ENCODE results near the gene KPTN. TPM values are rescaled to one million over a fixed set of nuclear protein-coding genes. Genes with fewer than 3 reads are reported as not detected.

KPTN gene
- total and polyA plus RNA-seq, 2 donors (not counting 1 experiment from before 2014, with no cell fraction given) = 8.1 to 11.4 TPM

DNA sequence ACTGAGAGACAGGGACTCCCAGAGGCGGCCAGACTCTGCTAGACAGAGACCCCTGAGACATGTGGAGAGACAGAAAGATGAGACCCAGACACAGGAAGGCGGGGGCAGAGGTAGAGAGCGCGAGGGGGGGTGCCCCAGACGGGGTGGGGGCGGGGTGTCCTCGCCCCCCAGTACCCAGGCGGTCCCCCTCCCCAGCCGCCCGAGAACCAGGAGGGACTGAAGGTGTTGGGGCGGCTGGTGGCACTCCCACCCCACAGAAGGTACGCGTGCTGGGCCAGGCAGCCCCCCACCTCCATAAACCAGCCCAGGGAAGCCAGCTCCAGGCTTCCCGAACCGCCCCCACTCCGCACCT, 12.7 kb downstream of the KPTN start:
- WGBS (ENCODE audit: insufficient coverage) = 7% methylated on average over 15 of the region's 16 CpGs
- Histone ChIP-seq H3K9me3 (ENCODE audit: control extremely low read depth in 1 of 3, control insufficient read depth in 2 of 3, insufficient read depth in 1 of 3, low read length in 2 of 3) (peaks cover 0 to 9% (median 0%) of the 10 kb centered on the region in 3 donors), H3K27ac (ENCODE audit: low read length in 2 of 2) (no peak overlapping the region), H3K4me3 (ENCODE audit: control extremely low read depth in 1 of 5, extremely low read depth in 1 of 5, insufficient read depth in 1 of 5, low read depth in 2 of 5, low read length in 4 of 5) (no peak overlapping the region), H3K4me2 (replicated peaks; ENCODE audit: low read depth, low read length, poor library complexity, severe bottlenecking) (peak overlapping the region; percentile 65), H4K20me1 (ENCODE audit: control insufficient read depth, insufficient read depth, low read length, poor library complexity, severe bottlenecking) (no peaks in the 10 kb centered on the region), H3K9ac (ENCODE audit: low read length) (no peak overlapping the region), H3K4me1 (ENCODE audit: control insufficient read depth in 2 of 2, insufficient read depth in 2 of 2, low read length in 2 of 2) (peaks cover 12 to 19% of the 10 kb centered on the region in 2 donors), H3K36me3 (replicated peaks in 1 of 2; ENCODE audit: control extremely low read depth in 1 of 2, control insufficient read depth in 1 of 2, extremely low read depth in 1 of 2, insufficient read depth in 2 of 2, low read length in 1 of 2) (no peaks in the 10 kb centered on the region), H2AFZ (ENCODE audit: insufficient read depth, low read depth, low read length, poor library complexity, severe bottlenecking) (peak overlapping the region; percentile 16), H3K27me3 (replicated peaks in 1 of 4; ENCODE audit: control extremely low read depth in 1 of 4, control insufficient read depth in 3 of 4, insufficient read depth in 4 of 4, low read length in 3 of 4) (peaks cover 0 to 55% (median 24%) of the 10 kb centered on the region in 4 experiments), H3K79me2 (ENCODE audit: control insufficient read depth, insufficient read depth, low read length) (no peaks in the 10 kb centered on the region)
- CTCF ChIA-PET = interaction anchor here (0.6 to 1.6 kb wide), 2 partner anchors 11 to 13 kb away, joined by 4 to 6 read pairs; partner anchors contain the start of gene KPTN
- ATAC-seq (ENCODE audit: low read depth) (no peak), DNase-seq (no peak)
- Mint-ChIP-seq H3K4me1 (peaks cover 8% of the 10 kb centered on the region), H3K9me3 (ENCODE audit: insufficient read depth) (no peaks in the 10 kb centered on the region), H3K27ac (no peak overlapping the region), H3K27me3 (peaks cover 42% of the 10 kb centered on the region), H3K4me3 (no peak overlapping the region)
- TF ChIP-seq EZH2 (IDR thresholded peaks at IDR 0.05; ENCODE audit: borderline replicate concordance, insufficient read depth, low read depth, low read length, poor library complexity, severe bottlenecking) = no peak
- TF ChIP-seq, protein P1, sequence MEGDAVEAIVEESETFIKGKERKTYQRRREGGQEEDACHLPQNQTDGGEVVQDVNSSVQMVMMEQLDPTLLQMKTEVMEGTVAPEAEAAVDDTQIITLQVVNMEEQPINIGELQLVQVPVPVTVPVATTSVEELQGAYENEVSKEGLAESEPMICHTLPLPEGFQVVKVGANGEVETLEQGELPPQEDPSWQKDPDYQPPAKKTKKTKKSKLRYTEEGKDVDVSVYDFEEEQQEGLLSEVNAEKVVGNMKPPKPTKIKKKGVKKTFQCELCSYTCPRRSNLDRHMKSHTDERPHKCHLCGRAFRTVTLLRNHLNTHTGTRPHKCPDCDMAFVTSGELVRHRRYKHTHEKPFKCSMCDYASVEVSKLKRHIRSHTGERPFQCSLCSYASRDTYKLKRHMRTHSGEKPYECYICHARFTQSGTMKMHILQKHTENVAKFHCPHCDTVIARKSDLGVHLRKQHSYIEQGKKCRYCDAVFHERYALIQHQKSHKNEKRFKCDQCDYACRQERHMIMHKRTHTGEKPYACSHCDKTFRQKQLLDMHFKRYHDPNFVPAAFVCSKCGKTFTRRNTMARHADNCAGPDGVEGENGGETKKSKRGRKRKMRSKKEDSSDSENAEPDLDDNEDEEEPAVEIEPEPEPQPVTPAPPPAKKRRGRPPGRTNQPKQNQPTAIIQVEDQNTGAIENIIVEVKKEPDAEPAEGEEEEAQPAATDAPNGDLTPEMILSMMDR (IDR thresholded peaks at IDR 0.05) = no peak
- POLR2A ChIA-PET = no interaction called here
- intact Hi-C loops (cut with micrococcal nuclease) = no loop called here

DNA sequence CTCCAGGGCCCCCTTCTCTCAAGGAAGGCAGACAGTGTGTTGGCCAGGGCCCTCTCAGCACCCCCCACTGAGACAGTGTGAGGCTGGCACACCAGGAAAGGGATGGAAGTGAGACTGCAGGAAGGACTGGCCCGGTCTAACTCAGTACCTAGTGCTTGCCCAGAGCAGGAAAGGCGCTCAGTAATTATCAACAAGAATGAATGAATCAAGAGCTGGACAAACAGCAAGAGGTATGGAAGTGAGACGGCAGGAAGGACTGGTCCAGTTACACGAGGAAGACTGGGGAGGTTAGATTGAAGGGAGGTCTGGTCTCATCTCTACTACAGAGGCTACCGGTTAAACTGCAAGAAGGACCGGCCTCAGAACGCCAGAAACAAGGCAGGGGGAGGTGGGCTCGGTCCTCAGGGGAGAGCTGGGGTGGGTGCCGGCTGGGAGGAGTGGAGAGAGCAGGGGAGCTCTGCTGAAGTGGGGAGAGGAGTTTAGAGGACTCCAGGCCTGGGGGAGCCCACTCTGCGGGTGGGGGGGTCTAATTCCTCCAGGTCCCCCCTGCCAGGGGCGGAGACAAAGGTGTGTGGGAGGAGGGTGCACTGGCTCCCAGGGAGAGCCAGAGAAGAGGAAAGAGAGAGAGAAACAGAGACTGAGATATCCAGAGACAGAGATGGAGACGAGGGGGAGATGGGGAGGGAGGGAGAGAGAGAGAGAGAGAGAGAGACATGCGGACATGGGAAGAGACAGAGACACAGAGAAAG, 13.4 kb downstream of the KPTN start:
- Histone ChIP-seq H3K79me2 (ENCODE audit: control insufficient read depth, insufficient read depth, low read length) (no peaks in the 10 kb centered on the region), H3K27me3 (replicated peaks in 1 of 4; ENCODE audit: control extremely low read depth in 1 of 4, control insufficient read depth in 3 of 4, insufficient read depth in 4 of 4, low read length in 3 of 4) (peaks cover 0 to 58% (median 24%) of the 10 kb centered on the region in 4 experiments), H3K36me3 (replicated peaks in 1 of 2; ENCODE audit: control extremely low read depth in 1 of 2, control insufficient read depth in 1 of 2, extremely low read depth in 1 of 2, insufficient read depth in 2 of 2, low read length in 1 of 2) (no peaks in the 10 kb centered on the region), H3K9me3 (ENCODE audit: control extremely low read depth in 1 of 3, control insufficient read depth in 2 of 3, insufficient read depth in 1 of 3, low read length in 2 of 3) (peaks cover 0 to 9% (median 0%) of the 10 kb centered on the region in 3 donors), H3K9ac (ENCODE audit: low read length) (no peak overlapping the region), H3K27ac (ENCODE audit: low read length in 2 of 2) (no peak overlapping the region), H4K20me1 (ENCODE audit: control insufficient read depth, insufficient read depth, low read length, poor library complexity, severe bottlenecking) (no peaks in the 10 kb centered on the region), H2AFZ (ENCODE audit: insufficient read depth, low read depth, low read length, poor library complexity, severe bottlenecking) (no peak overlapping the region), H3K4me3 (ENCODE audit: control extremely low read depth in 1 of 5, extremely low read depth in 1 of 5, insufficient read depth in 1 of 5, low read depth in 2 of 5, low read length in 4 of 5) (no peak overlapping the region), H3K4me2 (replicated peaks; ENCODE audit: low read depth, low read length, poor library complexity, severe bottlenecking) (no peak overlapping the region), H3K4me1 (ENCODE audit: control insufficient read depth in 2 of 2, insufficient read depth in 2 of 2, low read length in 2 of 2) (peaks cover 12 to 19% of the 10 kb centered on the region in 2 donors)
- TF ChIP-seq EZH2 (IDR thresholded peaks at IDR 0.05; ENCODE audit: borderline replicate concordance, insufficient read depth, low read depth, low read length, poor library complexity, severe bottlenecking) = no peak
- TF ChIP-seq, protein P1 (IDR thresholded peaks at IDR 0.05) = no peak
- Mint-ChIP-seq H3K4me3 (peak overlapping the region; percentile 7), H3K27me3 (peaks cover 46% of the 10 kb centered on the region), H3K4me1 (peaks cover 8% of the 10 kb centered on the region), H3K9me3 (ENCODE audit: insufficient read depth) (no peaks in the 10 kb centered on the region), H3K27ac (no peak overlapping the region)
- intact Hi-C loops (cut with micrococcal nuclease) = no loop called here
- CTCF ChIA-PET = interaction anchor here (0.7 kb wide), 1 partner anchor 13 kb away, joined by 4 read pairs; the partner anchor contains the start of gene KPTN
- POLR2A ChIA-PET = no interaction called here
- WGBS (ENCODE audit: insufficient coverage) = 43% methylated on average over 10 of the region's 13 CpGs
- no peak for ATAC-seq (ENCODE audit: low read depth)
- DNase-seq = no peak
